Choroid plexus epithelial cell (primary cell): ENCODE data around the gene RAB29.
"Not testable (repeated sequence)": the region's sequence is repeated elsewhere in the genome, so short reads cannot be mapped to it uniquely, and the experiment has no call there.

ENCODE experiments used
- DNase-seq: peaks from one replicate; pipeline ENCODE4 v3.0.0-alpha.2; 2010; ENCODE audit warnings: low read depth
- H3K4me3 ChIP-seq: 2 replicates; pipeline ENCODE4 v1.5.1; 2011; ENCODE audit warnings: low read depth, mild to moderate bottlenecking, control low read depth, low read length, moderate library complexity
- TF ChIP-seq, protein P1 (sequence below): conservative IDR thresholded peaks from 2 replicates; pipeline ENCODE4 v1.5.1; 2011; ENCODE audit warnings: low read depth, mild to moderate bottlenecking, control low read depth, inconsistent platforms, low read length, moderate library complexity

RAB29 gene

DNA sequence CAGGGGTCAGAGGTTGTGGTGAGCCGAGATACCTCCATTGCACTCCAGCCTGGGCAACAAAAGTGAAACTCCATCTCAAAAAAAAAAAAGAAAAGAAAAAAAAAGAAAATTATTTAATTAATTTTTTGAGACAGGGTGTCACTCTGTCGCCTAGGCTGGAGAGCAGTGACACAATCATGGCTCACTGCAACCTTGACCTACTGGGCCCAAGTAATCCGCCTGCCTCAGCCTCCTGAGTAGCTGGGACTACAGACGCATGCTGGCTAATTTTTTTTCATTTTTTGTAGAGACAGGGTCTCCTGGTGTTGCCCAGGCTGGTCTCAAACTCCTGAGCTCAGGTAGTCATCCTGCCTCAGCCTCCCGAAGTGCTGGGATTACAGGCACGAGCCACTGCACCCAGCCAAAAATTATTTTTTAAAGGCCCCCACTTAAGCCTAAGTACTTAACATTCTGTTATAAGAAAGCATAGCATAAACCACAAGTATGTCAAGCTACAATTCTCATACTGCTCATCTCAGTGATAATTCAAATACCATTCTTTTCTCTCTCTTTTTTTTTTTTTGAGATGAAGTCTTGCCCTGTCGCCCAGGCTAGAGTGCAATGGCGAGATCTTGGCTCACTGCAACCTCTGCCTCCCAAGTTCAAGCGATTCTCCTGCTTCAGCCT, 45.2 kb downstream of the RAB29 start:
- no peak overlapping the region for H3K4me3 ChIP-seq
- DNase-seq = peak; percentile 47
- TF ChIP-seq, protein P1, sequence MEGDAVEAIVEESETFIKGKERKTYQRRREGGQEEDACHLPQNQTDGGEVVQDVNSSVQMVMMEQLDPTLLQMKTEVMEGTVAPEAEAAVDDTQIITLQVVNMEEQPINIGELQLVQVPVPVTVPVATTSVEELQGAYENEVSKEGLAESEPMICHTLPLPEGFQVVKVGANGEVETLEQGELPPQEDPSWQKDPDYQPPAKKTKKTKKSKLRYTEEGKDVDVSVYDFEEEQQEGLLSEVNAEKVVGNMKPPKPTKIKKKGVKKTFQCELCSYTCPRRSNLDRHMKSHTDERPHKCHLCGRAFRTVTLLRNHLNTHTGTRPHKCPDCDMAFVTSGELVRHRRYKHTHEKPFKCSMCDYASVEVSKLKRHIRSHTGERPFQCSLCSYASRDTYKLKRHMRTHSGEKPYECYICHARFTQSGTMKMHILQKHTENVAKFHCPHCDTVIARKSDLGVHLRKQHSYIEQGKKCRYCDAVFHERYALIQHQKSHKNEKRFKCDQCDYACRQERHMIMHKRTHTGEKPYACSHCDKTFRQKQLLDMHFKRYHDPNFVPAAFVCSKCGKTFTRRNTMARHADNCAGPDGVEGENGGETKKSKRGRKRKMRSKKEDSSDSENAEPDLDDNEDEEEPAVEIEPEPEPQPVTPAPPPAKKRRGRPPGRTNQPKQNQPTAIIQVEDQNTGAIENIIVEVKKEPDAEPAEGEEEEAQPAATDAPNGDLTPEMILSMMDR = no peak

DNA sequence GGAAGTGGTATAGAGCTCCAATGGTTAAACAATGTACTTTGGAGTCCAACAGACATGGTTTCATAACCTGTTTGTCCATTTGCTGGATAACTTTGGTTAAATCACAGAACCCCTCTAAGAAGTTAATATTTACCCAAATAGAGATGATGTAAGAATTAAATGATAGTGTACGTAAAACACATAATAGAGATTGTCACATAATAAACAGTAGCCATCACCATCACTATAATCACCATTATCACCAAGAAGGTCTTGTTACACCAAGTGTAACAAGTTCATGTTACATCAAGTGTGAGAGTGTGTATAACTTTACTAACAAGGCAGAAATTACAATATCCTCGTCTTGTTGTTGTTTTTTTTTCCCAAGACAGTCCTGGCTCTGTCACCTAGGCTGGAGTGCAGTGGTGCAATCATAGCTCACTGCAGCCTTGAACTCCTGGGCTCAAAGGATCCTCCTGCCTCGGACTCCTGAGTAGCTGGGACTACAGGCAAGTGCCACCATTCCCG, 48.6 kb downstream of the RAB29 start:
- no peak for DNase-seq
- H3K4me3 ChIP-seq = no peak overlapping the region
- TF ChIP-seq, protein P1 = no peak

DNA sequence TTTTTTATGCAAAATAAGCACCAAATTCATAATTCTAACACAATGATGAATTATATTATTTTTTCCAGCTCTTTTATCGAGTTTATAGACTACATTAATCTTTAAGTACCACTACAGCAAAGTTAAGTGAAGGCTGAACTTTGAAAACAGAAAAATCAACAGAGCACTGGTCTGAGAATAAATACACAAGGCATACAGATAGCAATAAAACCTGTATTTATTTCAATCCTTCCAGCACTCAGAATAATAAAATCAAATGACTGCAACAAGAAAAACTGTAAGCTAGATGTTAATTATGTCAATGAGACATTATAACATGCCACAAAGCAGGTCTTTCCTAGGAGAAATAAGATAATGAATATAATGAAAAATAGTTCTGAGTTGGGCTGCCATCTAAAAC, 49.8 kb downstream of the RAB29 start:
- TF ChIP-seq, protein P1 = no peak
- H3K4me3 ChIP-seq = no peak overlapping the region
- DNase-seq = no peak

DNA sequence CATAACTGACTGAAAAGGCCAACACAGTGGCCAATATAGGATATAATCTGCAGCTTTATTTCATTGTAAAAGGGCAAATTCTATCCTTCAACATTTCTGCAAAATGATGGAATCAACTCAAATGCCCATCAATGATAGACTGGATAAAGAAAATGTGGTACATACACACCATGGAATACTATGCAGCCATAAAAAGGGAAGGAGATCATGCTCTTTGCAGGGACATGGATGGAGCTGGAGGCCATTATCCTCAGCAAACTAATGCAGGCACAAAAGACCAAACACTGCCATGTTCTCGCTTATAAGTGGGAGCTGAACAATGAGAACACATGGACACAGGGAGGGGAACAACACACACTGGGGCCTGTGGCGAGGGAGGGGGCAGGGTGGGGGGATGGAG, 54.5 kb downstream of the RAB29 start:
- not testable (repeated sequence) for DNase-seq, H3K4me3 ChIP-seq

DNA sequence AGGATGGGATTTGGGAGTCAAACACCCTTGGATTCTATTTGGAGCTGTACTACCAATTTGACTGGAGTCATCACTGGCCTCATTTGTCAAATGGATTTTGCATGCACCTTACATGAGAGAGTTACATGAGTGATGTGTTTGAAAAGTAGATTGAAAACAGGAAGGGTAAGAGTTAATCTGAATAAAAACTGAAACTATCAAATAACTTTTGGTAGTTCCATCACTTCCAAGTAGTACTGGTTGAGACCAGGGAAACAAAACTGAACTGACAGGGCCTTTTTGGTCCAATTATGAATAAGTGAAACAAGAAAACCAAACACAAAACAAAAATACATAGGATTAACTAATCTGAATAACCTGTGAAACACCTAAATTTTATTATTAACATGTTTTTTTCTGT, 55.5 kb downstream of the RAB29 start:
- TF ChIP-seq, protein P1 = no peak
- DNase-seq = no peak
- no peak overlapping the region for H3K4me3 ChIP-seq

DNA sequence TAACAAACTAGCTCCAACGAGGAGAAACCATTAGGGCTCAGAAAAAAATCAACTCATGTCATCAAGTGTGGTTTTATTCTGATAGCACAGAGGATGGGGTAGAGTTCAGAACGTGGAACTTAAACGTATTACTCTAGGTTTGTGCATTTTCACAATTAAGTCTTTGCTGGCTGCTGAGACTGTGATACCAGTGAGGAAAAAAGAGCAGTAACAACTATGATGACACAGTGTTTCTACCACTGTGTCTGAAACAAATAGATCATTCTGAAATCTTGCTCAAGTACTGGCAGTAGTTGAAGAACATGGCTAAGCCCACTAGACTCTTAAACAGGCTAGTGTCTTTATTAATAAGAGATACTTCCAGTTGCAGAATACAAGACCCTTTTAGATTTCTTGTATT, 56.3 kb downstream of the RAB29 start:
- DNase-seq = no peak
- TF ChIP-seq, protein P1 = no peak
- H3K4me3 ChIP-seq = no peak overlapping the region
